Measurements from ENCODE around the gene SLC17A4.

The SLC17A4 gene

GRCh38 chr6:25764611-25765010 lies 10.1 kb downstream of the SLC17A4 start:
- H3K4me1 ChIP-seq: no peaks in the 10 kb centered on the region
- DNase-seq (ENCODE audit: low spot score in 2 of 2): no peak
- no peak overlapping the region for H3K4me3 ChIP-seq
- in situ Hi-C loops (cut with MboI; ENCODE audit: low sequenced_read_pairs): no loop called here
- H3K27me3 ChIP-seq (ENCODE audit: low read depth): no peaks in the 10 kb centered on the region
- H3K36me3 ChIP-seq (replicated peaks): no peaks in the 10 kb centered on the region
- H3K9me3 ChIP-seq: no peaks in the 10 kb centered on the region

GRCh38 chr6:25768566-25768965 lies 14.0 kb downstream of the SLC17A4 start:
- Histone ChIP-seq H3K9me3 (no peaks in the 10 kb centered on the region), H3K4me1 (no peaks in the 10 kb centered on the region), H3K36me3 (replicated peaks) (no peaks in the 10 kb centered on the region), H3K4me3 (no peak overlapping the region), H3K27me3 (ENCODE audit: low read depth) (no peaks in the 10 kb centered on the region)
- in situ Hi-C loops (cut with MboI; ENCODE audit: low sequenced_read_pairs): no loop called here
- DNase-seq (ENCODE audit: low spot score in 2 of 2): no peak

GRCh38 chr6:25769983-25770382 lies 15.4 kb downstream of the SLC17A4 start:
- Histone ChIP-seq H3K27me3 (ENCODE audit: low read depth) (no peaks in the 10 kb centered on the region), H3K4me1 (no peaks in the 10 kb centered on the region), H3K4me3 (no peak overlapping the region), H3K9me3 (no peaks in the 10 kb centered on the region), H3K36me3 (replicated peaks) (no peaks in the 10 kb centered on the region)
- in situ Hi-C loops (cut with MboI; ENCODE audit: low sequenced_read_pairs): no loop called here
- DNase-seq (ENCODE audit: low spot score in 2 of 2): no peak

- Histone ChIP-seq H3K9me3 (no peaks in the 10 kb centered on the region), H3K27me3 (ENCODE audit: low read depth) (no peaks in the 10 kb centered on the region), H3K4me1 (no peaks in the 10 kb centered on the region), H3K4me3 (no peak overlapping the region), H3K36me3 (replicated peaks) (no peaks in the 10 kb centered on the region)
- in situ Hi-C loops (cut with MboI; ENCODE audit: low sequenced_read_pairs): no loop called here
- no peak for DNase-seq (ENCODE audit: low spot score in 2 of 2)
These were observed 19.7 kb downstream of the SLC17A4 start for GRCh38 chr6:25774120-25774715.

GRCh38 chr6:25777031-25777430 lies 22.5 kb downstream of the SLC17A4 start:
- H3K27me3 ChIP-seq (ENCODE audit: low read depth): no peaks in the 10 kb centered on the region
- peaks cover 3% of the 10 kb centered on the region; the same call in 1 of the 2 replicates for H3K9me3 ChIP-seq
- no peaks in the 10 kb centered on the region for H3K4me1 ChIP-seq
- no peak overlapping the region for H3K4me3 ChIP-seq
- DNase-seq (ENCODE audit: low spot score in 2 of 2): no peak
- no peaks in the 10 kb centered on the region for H3K36me3 ChIP-seq (replicated peaks)
- in situ Hi-C loops (cut with MboI; ENCODE audit: low sequenced_read_pairs): no loop called here

- Histone ChIP-seq H3K4me3 (no peak overlapping the region), H3K4me1 (no peaks in the 10 kb centered on the region), H3K27me3 (ENCODE audit: low read depth) (no peaks in the 10 kb centered on the region), H3K36me3 (replicated peaks) (no peaks in the 10 kb centered on the region), H3K9me3 (peaks cover 3% of the 10 kb centered on the region; the same call in 1 of the 2 replicates)
- no peak for DNase-seq (ENCODE audit: low spot score in 2 of 2)
- in situ Hi-C loops (cut with MboI; ENCODE audit: low sequenced_read_pairs): no loop called here
These were observed 23.5 kb downstream of the SLC17A4 start for GRCh38 chr6:25777856-25778649.

- no peaks in the 10 kb centered on the region for H3K4me1 ChIP-seq
- H3K4me3 ChIP-seq: no peak overlapping the region
- H3K27me3 ChIP-seq (ENCODE audit: low read depth): no peaks in the 10 kb centered on the region
- peaks cover 3% of the 10 kb centered on the region; the same call in 1 of the 2 replicates for H3K9me3 ChIP-seq
- in situ Hi-C loops (cut with MboI; ENCODE audit: low sequenced_read_pairs): no loop called here
- no peaks in the 10 kb centered on the region for H3K36me3 ChIP-seq (replicated peaks)
- no peak for DNase-seq (ENCODE audit: low spot score in 2 of 2)
These were observed 26.6 kb downstream of the SLC17A4 start for GRCh38 chr6:25781134-25781533.

- H3K4me1 ChIP-seq: no peaks in the 10 kb centered on the region
- in situ Hi-C loops (cut with MboI; ENCODE audit: low sequenced_read_pairs): no loop called here
- H3K36me3 ChIP-seq (replicated peaks): no peaks in the 10 kb centered on the region
- H3K4me3 ChIP-seq: no peak overlapping the region
- no peak for DNase-seq (ENCODE audit: low spot score in 2 of 2)
- H3K9me3 ChIP-seq: no peaks in the 10 kb centered on the region
- H3K27me3 ChIP-seq (ENCODE audit: low read depth): 0 out of 2 replicates have a peak, but pooled peaks cover 2% of the 10 kb centered on the region
These were observed 32.9 kb downstream of the SLC17A4 start for GRCh38 chr6:25787428-25787827.

- DNase-seq (ENCODE audit: low spot score in 2 of 2): peak; percentile 39 to 78
- Histone ChIP-seq H3K4me1 (no peaks in the 10 kb centered on the region), H3K27me3 (ENCODE audit: low read depth) (0 out of 2 replicates have a peak, but pooled peaks cover 2% of the 10 kb centered on the region), H3K9me3 (no peaks in the 10 kb centered on the region), H3K36me3 (replicated peaks) (no peaks in the 10 kb centered on the region), H3K4me3 (no peak overlapping the region)
- in situ Hi-C loops (cut with MboI; ENCODE audit: low sequenced_read_pairs): no loop called here
These were observed 33.9 kb downstream of the SLC17A4 start for GRCh38 chr6:25788305-25788922.

- no peaks in the 10 kb centered on the region for H3K4me1 ChIP-seq
- DNase-seq (ENCODE audit: low spot score in 2 of 2): no peak
- no peaks in the 10 kb centered on the region for H3K36me3 ChIP-seq (replicated peaks)
- in situ Hi-C loops (cut with MboI; ENCODE audit: low sequenced_read_pairs): no loop called here
- no peak overlapping the region for H3K4me3 ChIP-seq
- H3K27me3 ChIP-seq (ENCODE audit: low read depth): 0 out of 2 replicates have a peak, but pooled peaks cover 2% of the 10 kb centered on the region
- H3K9me3 ChIP-seq: no peaks in the 10 kb centered on the region
These were observed 34.9 kb downstream of the SLC17A4 start for GRCh38 chr6:25789475-25789874.

- H3K9me3 ChIP-seq: no peaks in the 10 kb centered on the region
- in situ Hi-C loops (cut with MboI; ENCODE audit: low sequenced_read_pairs): no loop called here
- DNase-seq (ENCODE audit: low spot score in 2 of 2): no peak
These were observed 37.5 kb downstream of the SLC17A4 start for GRCh38 chr6:25792016-25792415.

GRCh38 chr6:25793970-25794369 lies 39.4 kb downstream of the SLC17A4 start:
- Histone ChIP-seq H3K4me3 (no peak overlapping the region), H3K36me3 (replicated peaks) (no peaks in the 10 kb centered on the region), H3K27me3 (ENCODE audit: low read depth) (0 out of 2 replicates have a peak, but pooled peaks cover 2% of the 10 kb centered on the region), H3K4me1 (no peaks in the 10 kb centered on the region), H3K9me3 (no peaks in the 10 kb centered on the region)
- in situ Hi-C loops (cut with MboI; ENCODE audit: low sequenced_read_pairs): no loop called here
- DNase-seq (ENCODE audit: low spot score in 2 of 2): no peak

More at GRCh38 chr6:25792016-25792415, 37.5 kb downstream of the SLC17A4 start:
- no peak overlapping the region for H3K4me3 ChIP-seq
- H3K27me3 ChIP-seq (ENCODE audit: low read depth): 0 out of 2 replicates have a peak, but pooled peaks cover 2% of the 10 kb centered on the region
- H3K4me1 ChIP-seq: no peaks in the 10 kb centered on the region
- H3K36me3 ChIP-seq (replicated peaks): no peaks in the 10 kb centered on the region

GRCh38 chr6:25794784-25795183 lies 40.2 kb downstream of the SLC17A4 start:
- Histone ChIP-seq H3K36me3 (replicated peaks) (no peaks in the 10 kb centered on the region), H3K4me3 (no peak overlapping the region), H3K9me3 (no peaks in the 10 kb centered on the region), H3K4me1 (no peaks in the 10 kb centered on the region), H3K27me3 (ENCODE audit: low read depth) (0 out of 2 replicates have a peak, but pooled peaks cover under 1% of the 10 kb centered on the region)
- in situ Hi-C loops (cut with MboI; ENCODE audit: low sequenced_read_pairs): no loop called here
- DNase-seq (ENCODE audit: low spot score in 2 of 2): no peak

GRCh38 chr6:25801436-25801835 lies 46.9 kb downstream of the SLC17A4 start:
- DNase-seq (ENCODE audit: low spot score in 2 of 2): no peak
- no peaks in the 10 kb centered on the region for H3K4me1 ChIP-seq
- in situ Hi-C loops (cut with MboI; ENCODE audit: low sequenced_read_pairs): no loop called here
- H3K9me3 ChIP-seq: no peaks in the 10 kb centered on the region
- H3K36me3 ChIP-seq (replicated peaks): no peaks in the 10 kb centered on the region
- no peak overlapping the region for H3K4me3 ChIP-seq
- H3K27me3 ChIP-seq (ENCODE audit: low read depth): no peaks in the 10 kb centered on the region; the same call in 1 of the 2 replicates
